ENCODE results near the gene TMPRSS11F. TPM values are rescaled to one million over a fixed set of nuclear protein-coding genes. Genes with fewer than 3 reads are reported as not detected.
"Not testable (repeated sequence)": the region's sequence is repeated elsewhere in the genome, so short reads cannot be mapped to it uniquely, and the experiment has no call there.

The TMPRSS11F gene
- total and polyA plus RNA-seq, 2 donors (not counting 3 experiments of a cell fraction or from before 2014, with no cell fraction given) = not detected

- Histone ChIP-seq H3K9me3 (replicated peaks; ENCODE audit: control insufficient read depth, insufficient read depth, low read length) (no peaks in the 10 kb centered on the region), H4K20me1 (replicated peaks; ENCODE audit: control insufficient read depth, extremely low read depth, insufficient read depth, low read length) (no peaks in the 10 kb centered on the region), H3K4me2 (ENCODE audit: insufficient read depth, low read length) (no peak overlapping the region), H3K79me2 (ENCODE audit: control insufficient read depth, insufficient read depth, low read length) (no peaks in the 10 kb centered on the region), H3K9me1 (replicated peaks; ENCODE audit: control insufficient read depth, extremely low read depth, insufficient read depth, low read length) (no peaks in the 10 kb centered on the region), H3K27ac (ENCODE audit: insufficient read depth, low read depth, low read length) (no peak overlapping the region), H2AFZ (ENCODE audit: low read depth, low read length) (no peak overlapping the region), H3K9ac (replicated peaks; ENCODE audit: extremely low read depth, insufficient read depth, low read length) (no peak overlapping the region), H3K27me3 (ENCODE audit: control insufficient read depth in 2 of 2, insufficient read depth in 2 of 2, low read length in 2 of 2) (no peaks in the 10 kb centered on the region), H3K4me3 (replicated peaks in 1 of 3; ENCODE audit: insufficient read depth in 1 of 3, low read depth in 1 of 3, low read length in 3 of 3) (no peak overlapping the region), H3K36me3 (ENCODE audit: control insufficient read depth in 2 of 2, extremely low read depth in 1 of 2, insufficient read depth in 2 of 2, low read length in 2 of 2) (no peaks in the 10 kb centered on the region), H3K4me1 (ENCODE audit: control insufficient read depth, extremely low read depth, insufficient read depth, low read length) (no peaks in the 10 kb centered on the region)
- dilution Hi-C loops (cut with MboI; ENCODE audit: extremely low pct_ligation_motif_present, low sequenced_read_pairs) = no loop called here
- CTCF ChIA-PET = interaction anchor here (0.6 to 2.6 kb wide), 14 partner anchors 9 to 429 kb away, joined by 3 to 22 read pairs (median 4); no protein-coding TSS in a partner anchor
- POLR2A ChIA-PET = no interaction called here
- intact Hi-C loops (cut with micrococcal nuclease) = loop anchor here (1.0 to 2.0 kb wide), 6 partner anchors 187 to 631 kb away; partner anchors contain the start of gene CENPC
- TF ChIP-seq CTCF (IDR thresholded peaks at IDR 0.05; ENCODE audit: extremely low read depth in 1 of 2, insufficient read depth in 1 of 2, low read depth in 1 of 2, low read length in 2 of 2) (peak; percentile 23 to 39), MYC (IDR thresholded peaks at IDR 0.05; ENCODE audit: low read depth, low read length) (no peak)
- BruUV-seq (replicated peaks) = no TSS peak
- FAIRE-seq = peak; percentile 84
- DNase-seq (ENCODE audit: low read depth, low spot score) = peak; percentile 67
Measured at GRCh38 chr4:68175562-68176155, 46.0 kb upstream of the TMPRSS11F start.

- CTCF ChIA-PET = interaction anchor here (1.2 to 2.6 kb wide), 3 partner anchors 8 to 428 kb away, joined by 3 to 21 read pairs (median 19); no protein-coding TSS in a partner anchor
- POLR2A ChIA-PET; H4K20me1 ChIP-seq (replicated peaks; ENCODE audit: control insufficient read depth, extremely low read depth, insufficient read depth, low read length); H3K9me3 ChIP-seq (replicated peaks; ENCODE audit: control insufficient read depth, insufficient read depth, low read length); H3K4me2 ChIP-seq (ENCODE audit: insufficient read depth, low read length); H3K9me1 ChIP-seq (replicated peaks; ENCODE audit: control insufficient read depth, extremely low read depth, insufficient read depth, low read length); dilution Hi-C loops (cut with MboI; ENCODE audit: extremely low pct_ligation_motif_present, low sequenced_read_pairs); FAIRE-seq; H3K36me3 ChIP-seq (ENCODE audit: control insufficient read depth in 2 of 2, extremely low read depth in 1 of 2, insufficient read depth in 2 of 2, low read length in 2 of 2); H3K27me3 ChIP-seq (ENCODE audit: control insufficient read depth in 2 of 2, insufficient read depth in 2 of 2, low read length in 2 of 2); H3K4me3 ChIP-seq (replicated peaks in 1 of 3; ENCODE audit: insufficient read depth in 1 of 3, low read depth in 1 of 3, low read length in 3 of 3); H3K4me1 ChIP-seq (ENCODE audit: control insufficient read depth, extremely low read depth, insufficient read depth, low read length); H2AFZ ChIP-seq (ENCODE audit: low read depth, low read length); BruUV-seq (replicated peaks); H3K27ac ChIP-seq (ENCODE audit: insufficient read depth, low read depth, low read length); H3K79me2 ChIP-seq (ENCODE audit: control insufficient read depth, insufficient read depth, low read length); DNase-seq (ENCODE audit: low read depth, low spot score); H3K9ac ChIP-seq (replicated peaks; ENCODE audit: extremely low read depth, insufficient read depth, low read length): not testable (repeated sequence)
- intact Hi-C loops (cut with micrococcal nuclease) = loop anchor here (2.0 kb wide), 1 partner anchor 630 kb away; the partner anchor contains the start of gene CENPC
Measured at GRCh38 chr4:68174389-68174788, 44.7 kb upstream of the TMPRSS11F start.

DNA sequence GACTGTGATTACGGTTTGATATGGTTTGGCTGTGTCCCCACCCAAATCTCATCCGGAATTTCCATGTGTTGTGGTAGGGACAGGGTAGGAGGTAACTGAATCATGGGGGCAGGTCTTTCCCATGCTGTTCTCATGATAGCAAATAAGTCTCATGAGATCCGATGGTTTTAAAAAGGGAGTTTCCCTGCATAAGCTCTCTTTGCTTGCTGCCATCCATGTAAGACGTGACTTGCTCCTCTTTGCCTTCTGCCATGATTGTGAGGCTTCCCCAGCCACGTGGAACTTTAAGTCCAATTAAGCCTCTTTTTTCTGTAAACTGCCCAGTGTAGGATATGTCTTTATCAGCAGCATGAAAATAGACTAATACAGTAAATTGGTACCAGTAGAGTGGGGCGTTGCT is 42.5 kb upstream of the TMPRSS11F start:
- DNase-seq (ENCODE audit: low read depth, low spot score); H3K4me3 ChIP-seq (replicated peaks in 1 of 3; ENCODE audit: insufficient read depth in 1 of 3, low read depth in 1 of 3, low read length in 3 of 3); H3K9me3 ChIP-seq (replicated peaks; ENCODE audit: control insufficient read depth, insufficient read depth, low read length); dilution Hi-C loops (cut with MboI; ENCODE audit: extremely low pct_ligation_motif_present, low sequenced_read_pairs); H3K36me3 ChIP-seq (ENCODE audit: control insufficient read depth in 2 of 2, extremely low read depth in 1 of 2, insufficient read depth in 2 of 2, low read length in 2 of 2); H3K27ac ChIP-seq (ENCODE audit: insufficient read depth, low read depth, low read length); POLR2A ChIA-PET; H4K20me1 ChIP-seq (replicated peaks; ENCODE audit: control insufficient read depth, extremely low read depth, insufficient read depth, low read length); H3K4me2 ChIP-seq (ENCODE audit: insufficient read depth, low read length); H2AFZ ChIP-seq (ENCODE audit: low read depth, low read length); H3K27me3 ChIP-seq (ENCODE audit: control insufficient read depth in 2 of 2, insufficient read depth in 2 of 2, low read length in 2 of 2); H3K9me1 ChIP-seq (replicated peaks; ENCODE audit: control insufficient read depth, extremely low read depth, insufficient read depth, low read length); BruUV-seq (replicated peaks); H3K9ac ChIP-seq (replicated peaks; ENCODE audit: extremely low read depth, insufficient read depth, low read length); intact Hi-C loops (cut with micrococcal nuclease); FAIRE-seq; H3K79me2 ChIP-seq (ENCODE audit: control insufficient read depth, insufficient read depth, low read length); H3K4me1 ChIP-seq (ENCODE audit: control insufficient read depth, extremely low read depth, insufficient read depth, low read length): not testable (repeated sequence)
- CTCF ChIA-PET = interaction anchor here (0.6 kb wide), 1 partner anchor 425 kb away, joined by 3 read pairs; no protein-coding TSS in a partner anchor
